ENCODE results near the gene GRAMD2B. TPM values are rescaled to one million over a fixed set of nuclear protein-coding genes. Genes with fewer than 3 reads are reported as not detected.

GRAMD2B gene
- total RNA-seq = 24.3 and 24.9 TPM in 2 replicates

DNA sequence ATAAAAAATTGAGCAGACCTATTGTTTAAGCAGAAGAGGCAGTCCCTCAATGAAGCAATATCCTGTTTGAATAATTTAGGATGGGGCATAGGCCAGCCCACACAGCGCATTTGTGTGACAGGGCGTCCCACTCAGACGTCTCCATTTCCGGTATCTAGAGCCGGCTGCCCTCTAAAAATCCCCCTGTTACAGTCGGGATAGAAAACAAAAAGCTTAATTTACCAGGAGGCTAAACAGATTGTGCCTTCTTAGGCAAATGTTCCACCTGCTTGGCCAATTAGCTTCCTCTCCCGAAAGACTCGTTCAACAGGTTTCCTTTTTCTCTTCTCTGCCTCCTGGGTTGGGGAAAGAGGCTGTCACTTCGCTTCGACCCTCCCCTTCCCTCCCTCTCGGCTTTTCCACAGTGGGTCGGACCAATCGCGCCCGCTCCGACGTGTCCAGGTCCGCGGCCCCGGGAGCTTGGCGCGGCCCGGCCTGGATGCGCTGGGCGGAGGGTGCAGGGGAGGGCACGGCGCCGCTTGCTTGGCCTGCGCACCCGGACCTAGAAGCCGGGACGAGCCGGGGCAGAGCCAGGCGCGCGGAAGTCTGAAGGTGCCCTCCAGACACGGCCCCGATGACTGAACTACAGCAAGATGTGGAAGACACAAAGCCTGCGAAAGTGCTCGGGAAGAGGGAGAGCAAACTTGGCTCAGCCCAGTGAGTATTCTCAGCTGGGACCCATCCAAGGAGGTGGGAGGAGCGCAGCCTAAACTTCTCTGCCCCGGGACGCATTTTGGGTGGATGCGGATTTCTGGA is at the start of gene GRAMD2B:
Gene GRAMD2B, plus strand, starts transcription at position 416 of the 795 bp plus-strand sequence. Its CDS starts 198 bp downstream, at position 614.

Other genes with a start within 250 kb of the GRAMD2B start
- 36.2 and 52.1 TPM in 2 replicates for gene ALDH7A1, start 171.8 kb downstream of the GRAMD2B start, total RNA-seq
- gene PHAX, start 177.5 kb downstream of the GRAMD2B start, total RNA-seq = 32.7 and 40.8 TPM in 2 replicates

All from airway epithelial cell (primary cell).